ENCODE measurements around the gene OR6S1. TPM values are rescaled to one million over a fixed set of nuclear protein-coding genes. Genes with fewer than 3 reads are reported as not detected.
"Not testable (repeated sequence)": the region's sequence is repeated elsewhere in the genome, so short reads cannot be mapped to it uniquely, and the experiment has no call there.

Gene OR6S1
- polyA plus RNA-seq, 1 donor = not detected

DNA sequence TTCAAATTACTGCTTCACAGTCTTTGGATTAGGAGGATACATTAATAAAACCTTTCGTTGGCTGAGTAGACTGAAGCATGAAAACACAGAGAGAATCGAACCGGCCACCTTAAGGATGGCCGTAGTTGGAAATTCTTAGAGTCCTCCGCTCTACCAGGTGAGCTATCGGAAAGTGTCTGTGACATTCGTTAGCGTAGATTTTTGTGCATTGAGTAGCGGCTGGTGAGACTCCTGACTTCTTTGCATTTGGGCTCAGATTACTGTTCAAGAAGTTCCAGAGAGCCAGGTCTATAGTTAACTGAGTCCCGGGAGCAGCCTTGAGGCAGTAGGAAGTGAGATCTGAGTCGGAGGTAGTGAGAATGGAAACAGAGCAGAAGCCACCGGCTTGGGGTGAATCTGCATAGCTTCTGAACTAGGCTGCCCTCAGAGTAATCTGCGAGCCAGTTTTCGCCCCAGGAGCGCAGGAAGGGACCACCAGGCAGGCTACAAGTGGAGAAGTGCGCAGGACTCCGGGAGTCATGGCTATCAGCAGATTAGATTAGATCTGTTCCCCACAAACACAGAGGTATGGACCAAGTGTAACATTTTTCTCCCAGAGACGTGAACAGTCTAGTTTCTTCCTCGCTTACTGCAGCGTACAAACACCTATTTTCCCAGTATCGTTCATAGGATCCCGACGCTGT, 11.0 kb downstream of the OR6S1 start:
- Histone ChIP-seq H3K4me3 (ENCODE audit: low read length) (peak overlapping the region; percentile 56), H3K9me3 (ENCODE audit: control insufficient read depth, low read depth, low read length) (no peaks in the 10 kb centered on the region), H3K27me3 (ENCODE audit: control insufficient read depth, insufficient read depth, low read length) (peaks cover 53% of the 10 kb centered on the region), H3K4me1 (ENCODE audit: control insufficient read depth, insufficient read depth, low read length) (peaks cover 8% of the 10 kb centered on the region), H3K27ac (ENCODE audit: low read length) (peak overlapping the region; percentile 33), H3K36me3 (ENCODE audit: control insufficient read depth, insufficient read depth, low read length) (no peaks in the 10 kb centered on the region)
- no CpG with 5 or more reads among the region's 23 CpGs for WGBS (ENCODE audit: insufficient coverage, low lambda C conversion rate)
- DNase-seq = peak; percentile 66 to 77

DNA sequence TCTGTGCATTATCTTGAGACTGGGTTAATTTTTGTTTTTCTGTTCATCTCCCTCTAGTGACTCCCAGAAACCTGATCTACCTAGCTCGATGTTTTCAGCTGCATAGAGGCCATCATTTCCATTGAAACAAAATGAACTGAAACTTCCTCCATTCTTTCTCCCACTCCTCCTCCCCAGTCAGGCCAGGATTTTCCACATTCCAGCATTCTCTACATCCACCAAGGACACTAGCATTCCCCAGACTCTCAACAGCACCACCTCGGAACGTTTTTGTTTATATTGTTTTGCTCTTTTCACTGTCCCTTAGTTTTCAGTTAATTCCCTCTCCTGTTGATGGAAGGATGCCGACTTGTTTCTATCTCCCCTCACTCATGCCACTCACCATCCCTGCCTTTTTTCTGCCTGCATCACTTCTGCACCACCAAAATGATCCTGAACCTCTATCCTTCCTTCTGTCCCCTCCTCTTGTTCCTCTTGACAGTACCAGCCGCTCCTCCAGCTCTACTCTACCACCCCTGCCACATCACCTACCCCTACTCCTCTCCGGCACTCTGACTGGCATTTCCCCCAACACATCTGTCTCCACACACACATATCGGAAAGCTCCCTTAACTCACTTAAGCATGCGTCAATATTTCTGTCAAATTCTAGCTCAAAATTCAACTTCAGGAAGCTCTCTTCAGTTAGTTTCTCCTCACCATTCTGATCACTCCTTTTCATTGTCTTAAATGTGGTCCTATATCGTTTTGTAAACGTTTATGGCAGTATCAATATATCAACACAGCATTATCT, 13.2 kb downstream of the OR6S1 start:
- peaks cover 62% of the 10 kb centered on the region for H3K27me3 ChIP-seq (ENCODE audit: control insufficient read depth, insufficient read depth, low read length)
- H3K27ac ChIP-seq (ENCODE audit: low read length) = no peak overlapping the region
- WGBS (ENCODE audit: insufficient coverage, low lambda C conversion rate) = 38% methylated on average over 8 of the region's 10 CpGs
- no peak for DNase-seq
- no peaks in the 10 kb centered on the region for H3K36me3 ChIP-seq (ENCODE audit: control insufficient read depth, insufficient read depth, low read length)
- H3K9me3 ChIP-seq (ENCODE audit: control insufficient read depth, low read depth, low read length) = no peaks in the 10 kb centered on the region
- H3K4me3 ChIP-seq (ENCODE audit: low read length) = no peak overlapping the region
- H3K4me1 ChIP-seq (ENCODE audit: control insufficient read depth, insufficient read depth, low read length) = peaks cover 12% of the 10 kb centered on the region

GRCh38 chr14:20627346-20628027, 14.0 kb downstream of the OR6S1 start:
- no peaks in the 10 kb centered on the region for H3K36me3 ChIP-seq (ENCODE audit: control insufficient read depth, insufficient read depth, low read length)
- H3K27me3 ChIP-seq (ENCODE audit: control insufficient read depth, insufficient read depth, low read length) = peaks cover 68% of the 10 kb centered on the region
- peaks cover 12% of the 10 kb centered on the region for H3K4me1 ChIP-seq (ENCODE audit: control insufficient read depth, insufficient read depth, low read length)
- H3K4me3 ChIP-seq (ENCODE audit: low read length) = no peak overlapping the region
- WGBS (ENCODE audit: insufficient coverage, low lambda C conversion rate) = 67% methylated on average over 3 of the region's 5 CpGs
- no peaks in the 10 kb centered on the region for H3K9me3 ChIP-seq (ENCODE audit: control insufficient read depth, low read depth, low read length)
- DNase-seq = no peak
- no peak overlapping the region for H3K27ac ChIP-seq (ENCODE audit: low read length)

- Histone ChIP-seq H3K27me3 (ENCODE audit: control insufficient read depth, insufficient read depth, low read length) (peaks cover 63% of the 10 kb centered on the region), H3K27ac (ENCODE audit: low read length) (no peak overlapping the region), H3K9me3 (ENCODE audit: control insufficient read depth, low read depth, low read length) (no peaks in the 10 kb centered on the region), H3K4me3 (ENCODE audit: low read length) (no peak overlapping the region), H3K36me3 (ENCODE audit: control insufficient read depth, insufficient read depth, low read length) (no peaks in the 10 kb centered on the region), H3K4me1 (ENCODE audit: control insufficient read depth, insufficient read depth, low read length) (peaks cover 6% of the 10 kb centered on the region)
- no CpG with 5 or more reads among the region's 12 CpGs for WGBS (ENCODE audit: insufficient coverage, low lambda C conversion rate)
- no peak for DNase-seq
Observed at GRCh38 chr14:20626274-20626673, 15.2 kb downstream of the OR6S1 start.

DNA sequence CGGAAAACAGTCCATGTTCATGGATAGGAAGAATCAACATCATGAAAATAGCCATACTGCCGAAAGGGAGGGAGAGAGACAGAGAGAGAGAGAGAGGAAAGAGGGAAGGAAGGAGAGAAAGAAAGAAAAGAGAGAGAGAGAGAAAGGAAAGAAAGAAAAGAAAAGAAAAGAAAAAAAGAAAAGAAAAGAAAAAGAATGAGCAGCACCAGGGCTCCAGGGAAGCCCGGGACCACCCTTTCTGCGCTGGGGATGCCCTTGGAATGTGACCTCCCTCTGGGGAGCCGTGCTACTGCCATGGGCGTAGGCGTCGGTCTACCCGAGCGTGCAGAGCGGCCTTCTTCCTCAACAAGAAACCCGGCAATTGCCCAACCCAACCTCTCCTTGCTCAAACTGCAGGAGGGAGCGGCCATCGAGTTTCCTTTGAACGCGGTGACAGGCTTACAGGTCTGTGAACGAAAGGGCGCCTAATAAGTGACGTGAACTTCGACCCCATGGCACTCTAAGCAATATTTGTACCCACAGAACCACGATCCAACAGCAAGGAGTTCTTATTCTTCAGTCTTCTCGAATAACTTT, 16.9 kb downstream of the OR6S1 start:
- no peaks in the 10 kb centered on the region for H3K9me3 ChIP-seq (ENCODE audit: control insufficient read depth, low read depth, low read length)
- H3K4me1 ChIP-seq (ENCODE audit: control insufficient read depth, insufficient read depth, low read length) = peaks cover 6% of the 10 kb centered on the region
- DNase-seq = peak; percentile 86 to 91
- peak overlapping the region; percentile 36 for H3K4me3 ChIP-seq (ENCODE audit: low read length)
- H3K27ac ChIP-seq (ENCODE audit: low read length) = peak overlapping the region; percentile 79
- 26% methylated on average over 4 of the region's 22 CpGs for WGBS (ENCODE audit: insufficient coverage, low lambda C conversion rate)
- H3K36me3 ChIP-seq (ENCODE audit: control insufficient read depth, insufficient read depth, low read length) = no peaks in the 10 kb centered on the region
- peaks cover 52% of the 10 kb centered on the region for H3K27me3 ChIP-seq (ENCODE audit: control insufficient read depth, insufficient read depth, low read length)

- H3K4me3 ChIP-seq (ENCODE audit: low read length) = no peak overlapping the region
- H3K9me3 ChIP-seq (ENCODE audit: control insufficient read depth, low read depth, low read length) = no peaks in the 10 kb centered on the region
- WGBS (ENCODE audit: insufficient coverage, low lambda C conversion rate) = 67% methylated on average over 3 of the region's 15 CpGs
- H3K27ac ChIP-seq (ENCODE audit: low read length) = no peak overlapping the region
- H3K36me3 ChIP-seq (ENCODE audit: control insufficient read depth, insufficient read depth, low read length) = no peaks in the 10 kb centered on the region
- peaks cover 49% of the 10 kb centered on the region for H3K27me3 ChIP-seq (ENCODE audit: control insufficient read depth, insufficient read depth, low read length)
- no peak for DNase-seq
- H3K4me1 ChIP-seq (ENCODE audit: control insufficient read depth, insufficient read depth, low read length) = peaks cover 6% of the 10 kb centered on the region
Observed at GRCh38 chr14:20623798-20624197, 17.7 kb downstream of the OR6S1 start.

DNA sequence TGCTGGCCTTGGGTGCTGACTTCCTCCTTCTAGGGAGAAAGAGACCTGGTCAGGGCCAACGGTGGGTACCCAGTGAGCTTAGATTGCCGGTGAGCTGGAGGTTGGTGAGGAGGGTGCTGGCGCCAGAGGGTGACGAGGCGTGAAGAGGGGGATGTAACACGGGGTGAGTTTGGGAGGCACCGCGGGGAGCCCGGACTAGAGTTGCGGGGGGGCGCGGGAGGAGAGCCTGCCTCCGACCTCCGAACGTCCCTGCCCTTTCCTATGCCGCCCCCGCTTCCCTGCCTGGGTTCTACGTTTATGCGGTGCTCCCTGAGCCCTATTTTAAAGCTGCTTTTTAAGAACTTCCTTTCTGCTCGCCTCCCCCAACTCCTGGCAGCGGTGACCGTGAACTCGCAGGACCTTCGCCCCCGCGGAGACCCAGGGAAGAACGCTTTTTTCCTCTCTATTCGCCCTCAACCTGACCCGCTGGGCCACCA, 18.6 kb downstream of the OR6S1 start:
- H3K4me3 ChIP-seq (ENCODE audit: low read length) = no peak overlapping the region
- no peak overlapping the region for H3K27ac ChIP-seq (ENCODE audit: low read length)
- peaks cover 40% of the 10 kb centered on the region for H3K27me3 ChIP-seq (ENCODE audit: control insufficient read depth, insufficient read depth, low read length)
- DNase-seq = no peak
- H3K4me1 ChIP-seq (ENCODE audit: control insufficient read depth, insufficient read depth, low read length) = peaks cover 6% of the 10 kb centered on the region
- no peaks in the 10 kb centered on the region for H3K9me3 ChIP-seq (ENCODE audit: control insufficient read depth, low read depth, low read length)
- WGBS (ENCODE audit: insufficient coverage, low lambda C conversion rate) = no CpG with 5 or more reads among the region's 29 CpGs
- no peaks in the 10 kb centered on the region for H3K36me3 ChIP-seq (ENCODE audit: control insufficient read depth, insufficient read depth, low read length)

- no CpG with 5 or more reads among the region's 2 CpGs for WGBS (ENCODE audit: insufficient coverage, low lambda C conversion rate)
- Histone ChIP-seq H3K9me3 (ENCODE audit: control insufficient read depth, low read depth, low read length) (no peaks in the 10 kb centered on the region), H3K4me1 (ENCODE audit: control insufficient read depth, insufficient read depth, low read length) (peaks cover 6% of the 10 kb centered on the region), H3K4me3 (ENCODE audit: low read length) (no peak overlapping the region), H3K27me3 (ENCODE audit: control insufficient read depth, insufficient read depth, low read length) (peaks cover 22% of the 10 kb centered on the region), H3K27ac (ENCODE audit: low read length) (no peak overlapping the region), H3K36me3 (ENCODE audit: control insufficient read depth, insufficient read depth, low read length) (no peaks in the 10 kb centered on the region)
- peak in 1 of 2 donors; percentile 59 for DNase-seq
Observed at GRCh38 chr14:20620798-20621478, 20.6 kb downstream of the OR6S1 start.

GRCh38 chr14:20619688-20620087, 21.8 kb downstream of the OR6S1 start:
- not testable (repeated sequence) for H3K4me3 ChIP-seq (ENCODE audit: low read length); H3K27ac ChIP-seq (ENCODE audit: low read length); H3K9me3 ChIP-seq (ENCODE audit: control insufficient read depth, low read depth, low read length); DNase-seq; H3K36me3 ChIP-seq (ENCODE audit: control insufficient read depth, insufficient read depth, low read length)
- peaks cover 11% of the 10 kb centered on the region for H3K4me1 ChIP-seq (ENCODE audit: control insufficient read depth, insufficient read depth, low read length)
- peaks cover 15% of the 10 kb centered on the region for H3K27me3 ChIP-seq (ENCODE audit: control insufficient read depth, insufficient read depth, low read length)
- WGBS (ENCODE audit: insufficient coverage, low lambda C conversion rate) = 100% methylated on average over 1 of the region's 6 CpGs

All from large intestine (tissue), 3 donors.